GM12878 (cell line): ENCODE results near the gene NEK5.

Experiments
- BCL11A ChIP-seq: IDR thresholded peaks from 2 replicates; pipeline ENCODE4 v1.6.1; 2011; ENCODE audit warnings: low read depth, low read length
- MYB ChIP-seq: fragments of 150-350 bp; IDR thresholded peaks from 2 replicates; pipeline ENCODE4 v1.6.1; 2014; ENCODE audit warnings: mild to moderate bottlenecking, low read depth, low read length, borderline replicate concordance
- POLR2A ChIP-seq: IDR thresholded peaks from 2 replicates; pipeline ENCODE4 v1.6.1; 2011; ENCODE audit warnings: low read depth, mild to moderate bottlenecking, low read length
- POLR2AphosphoS2 ChIP-seq: IDR thresholded peaks from 2 replicates; pipeline ENCODE4 v1.6.1; 2011; ENCODE audit warnings: low read depth, mild to moderate bottlenecking, low read length, improper control_type of control experiment, moderate library complexity
- RAD21 ChIP-seq: IDR thresholded peaks from 2 replicates; pipeline ENCODE4 v1.6.1; 2011; ENCODE audit warnings: mild to moderate bottlenecking, low read depth, low read length, moderate library complexity; ENCODE audit not compliant: insufficient read depth
- TAF1 ChIP-seq: IDR thresholded peaks from 2 replicates; pipeline ENCODE4 v1.6.1; 2011; ENCODE audit warnings: mild to moderate bottlenecking, low read depth, low read length, borderline replicate concordance
- TBL1XR1 ChIP-seq: IDR thresholded peaks from 2 replicates; pipeline ENCODE4 v1.6.1; 2012; ENCODE audit warnings: low read depth, low read length, improper control_type of control experiment
- ZNF207 ChIP-seq: fragments of 450-650 bp; IDR thresholded peaks from 2 replicates; pipeline ENCODE4 v1.6.1; 2014; ENCODE audit warnings: antibody characterized with exemption, mild to moderate bottlenecking, borderline replicate concordance
- ZNF274 ChIP-seq: IDR thresholded peaks from one replicate; pipeline ENCODE4 v1.8.0; 2011; ENCODE audit not compliant: insufficient read length, insufficient read depth
- TF ChIP-seq, protein P1 (sequence below): IDR thresholded peaks from 2 replicates; pipeline ENCODE4 v1.6.1; 2012; ENCODE audit warnings: improper control_type of control experiment, low read depth, low read length; ENCODE audit not compliant: insufficient replicate concordance
- TF ChIP-seq, protein P2 (sequence below): fragments of 450-650 bp; IDR thresholded peaks from 2 replicates; pipeline ENCODE4 v1.6.1; 2016; ENCODE audit warnings: mild to moderate bottlenecking
- TF ChIP-seq, protein P3 (sequence below), 3 experiments: IDR thresholded peaks in 2 of 3; conservative IDR thresholded peaks in 1 of 3; 2 replicates each; pipeline ENCODE4 v1.5.1; 2011; ENCODE audit warnings: low read depth in 3 of 3, low read length in 3 of 3, mild to moderate bottlenecking in 3 of 3, control low read depth in 2 of 3, moderate library complexity in 2 of 3, inconsistent platforms in 1 of 3, mixed read lengths in 1 of 3; ENCODE audit not compliant: control insufficient read depth in 2 of 3, insufficient read depth in 1 of 3; ENCODE audit errors: extremely low read depth in 1 of 3
- TF ChIP-seq, protein P4 (sequence below): IDR thresholded peaks from 2 replicates; pipeline ENCODE4 v1.6.1; 2012; ENCODE audit warnings: mild to moderate bottlenecking, low read depth, low read length

DNA sequence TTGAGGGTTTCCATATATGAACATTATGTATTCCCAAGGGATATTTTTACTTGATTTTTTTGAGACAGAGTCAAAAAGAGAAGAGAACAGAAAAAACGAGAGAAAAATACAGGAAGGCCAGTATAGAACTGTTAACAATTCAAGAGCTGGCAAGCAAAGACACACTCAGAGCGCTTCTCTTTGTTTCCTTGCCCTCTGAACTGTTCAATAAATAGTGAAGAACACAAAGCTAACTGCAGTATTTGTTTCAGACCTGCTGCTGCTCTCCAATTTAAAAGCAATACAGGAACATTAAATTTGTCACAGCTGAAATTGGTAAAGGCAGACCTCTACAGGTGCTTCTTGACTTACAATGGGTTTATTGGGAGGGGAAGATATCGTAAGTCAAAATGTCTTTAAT, 44.5 kb upstream of the NEK5 start:
- TF ChIP-seq TAF1 (no peak), ZNF207 (no peak), POLR2AphosphoS2 (no peak), MYB (no peak), ZNF274 (no peak), BCL11A (no peak), POLR2A (no peak), TBL1XR1 (no peak), RAD21 (no peak)
- TF ChIP-seq, protein P1, sequence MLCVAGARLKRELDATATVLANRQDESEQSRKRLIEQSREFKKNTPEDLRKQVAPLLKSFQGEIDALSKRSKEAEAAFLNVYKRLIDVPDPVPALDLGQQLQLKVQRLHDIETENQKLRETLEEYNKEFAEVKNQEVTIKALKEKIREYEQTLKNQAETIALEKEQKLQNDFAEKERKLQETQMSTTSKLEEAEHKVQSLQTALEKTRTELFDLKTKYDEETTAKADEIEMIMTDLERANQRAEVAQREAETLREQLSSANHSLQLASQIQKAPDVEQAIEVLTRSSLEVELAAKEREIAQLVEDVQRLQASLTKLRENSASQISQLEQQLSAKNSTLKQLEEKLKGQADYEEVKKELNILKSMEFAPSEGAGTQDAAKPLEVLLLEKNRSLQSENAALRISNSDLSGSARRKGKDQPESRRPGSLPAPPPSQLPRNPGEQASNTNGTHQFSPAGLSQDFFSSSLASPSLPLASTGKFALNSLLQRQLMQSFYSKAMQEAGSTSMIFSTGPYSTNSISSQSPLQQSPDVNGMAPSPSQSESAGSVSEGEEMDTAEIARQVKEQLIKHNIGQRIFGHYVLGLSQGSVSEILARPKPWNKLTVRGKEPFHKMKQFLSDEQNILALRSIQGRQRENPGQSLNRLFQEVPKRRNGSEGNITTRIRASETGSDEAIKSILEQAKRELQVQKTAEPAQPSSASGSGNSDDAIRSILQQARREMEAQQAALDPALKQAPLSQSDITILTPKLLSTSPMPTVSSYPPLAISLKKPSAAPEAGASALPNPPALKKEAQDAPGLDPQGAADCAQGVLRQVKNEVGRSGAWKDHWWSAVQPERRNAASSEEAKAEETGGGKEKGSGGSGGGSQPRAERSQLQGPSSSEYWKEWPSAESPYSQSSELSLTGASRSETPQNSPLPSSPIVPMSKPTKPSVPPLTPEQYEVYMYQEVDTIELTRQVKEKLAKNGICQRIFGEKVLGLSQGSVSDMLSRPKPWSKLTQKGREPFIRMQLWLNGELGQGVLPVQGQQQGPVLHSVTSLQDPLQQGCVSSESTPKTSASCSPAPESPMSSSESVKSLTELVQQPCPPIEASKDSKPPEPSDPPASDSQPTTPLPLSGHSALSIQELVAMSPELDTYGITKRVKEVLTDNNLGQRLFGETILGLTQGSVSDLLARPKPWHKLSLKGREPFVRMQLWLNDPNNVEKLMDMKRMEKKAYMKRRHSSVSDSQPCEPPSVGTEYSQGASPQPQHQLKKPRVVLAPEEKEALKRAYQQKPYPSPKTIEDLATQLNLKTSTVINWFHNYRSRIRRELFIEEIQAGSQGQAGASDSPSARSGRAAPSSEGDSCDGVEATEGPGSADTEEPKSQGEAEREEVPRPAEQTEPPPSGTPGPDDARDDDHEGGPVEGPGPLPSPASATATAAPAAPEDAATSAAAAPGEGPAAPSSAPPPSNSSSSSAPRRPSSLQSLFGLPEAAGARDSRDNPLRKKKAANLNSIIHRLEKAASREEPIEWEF = no peak
- TF ChIP-seq, protein P2, sequence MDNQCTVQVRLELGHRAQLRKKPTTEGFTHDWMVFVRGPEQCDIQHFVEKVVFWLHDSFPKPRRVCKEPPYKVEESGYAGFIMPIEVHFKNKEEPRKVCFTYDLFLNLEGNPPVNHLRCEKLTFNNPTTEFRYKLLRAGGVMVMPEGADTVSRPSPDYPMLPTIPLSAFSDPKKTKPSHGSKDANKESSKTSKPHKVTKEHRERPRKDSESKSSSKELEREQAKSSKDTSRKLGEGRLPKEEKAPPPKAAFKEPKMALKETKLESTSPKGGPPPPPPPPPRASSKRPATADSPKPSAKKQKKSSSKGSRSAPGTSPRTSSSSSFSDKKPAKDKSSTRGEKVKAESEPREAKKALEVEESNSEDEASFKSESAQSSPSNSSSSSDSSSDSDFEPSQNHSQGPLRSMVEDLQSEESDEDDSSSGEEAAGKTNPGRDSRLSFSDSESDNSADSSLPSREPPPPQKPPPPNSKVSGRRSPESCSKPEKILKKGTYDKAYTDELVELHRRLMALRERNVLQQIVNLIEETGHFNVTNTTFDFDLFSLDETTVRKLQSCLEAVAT = no peak
- TF ChIP-seq, protein P3, sequence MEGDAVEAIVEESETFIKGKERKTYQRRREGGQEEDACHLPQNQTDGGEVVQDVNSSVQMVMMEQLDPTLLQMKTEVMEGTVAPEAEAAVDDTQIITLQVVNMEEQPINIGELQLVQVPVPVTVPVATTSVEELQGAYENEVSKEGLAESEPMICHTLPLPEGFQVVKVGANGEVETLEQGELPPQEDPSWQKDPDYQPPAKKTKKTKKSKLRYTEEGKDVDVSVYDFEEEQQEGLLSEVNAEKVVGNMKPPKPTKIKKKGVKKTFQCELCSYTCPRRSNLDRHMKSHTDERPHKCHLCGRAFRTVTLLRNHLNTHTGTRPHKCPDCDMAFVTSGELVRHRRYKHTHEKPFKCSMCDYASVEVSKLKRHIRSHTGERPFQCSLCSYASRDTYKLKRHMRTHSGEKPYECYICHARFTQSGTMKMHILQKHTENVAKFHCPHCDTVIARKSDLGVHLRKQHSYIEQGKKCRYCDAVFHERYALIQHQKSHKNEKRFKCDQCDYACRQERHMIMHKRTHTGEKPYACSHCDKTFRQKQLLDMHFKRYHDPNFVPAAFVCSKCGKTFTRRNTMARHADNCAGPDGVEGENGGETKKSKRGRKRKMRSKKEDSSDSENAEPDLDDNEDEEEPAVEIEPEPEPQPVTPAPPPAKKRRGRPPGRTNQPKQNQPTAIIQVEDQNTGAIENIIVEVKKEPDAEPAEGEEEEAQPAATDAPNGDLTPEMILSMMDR (IDR thresholded peaks at IDR 0.05 in 2 of 3, conservative IDR thresholded peaks at IDR 0.05 in 1 of 3; ENCODE audit: control insufficient read depth in 2 of 3, extremely low read depth in 1 of 3, insufficient read depth in 1 of 3, low read depth in 3 of 3, low read length in 3 of 3) = no peak
- TF ChIP-seq, protein P4, sequence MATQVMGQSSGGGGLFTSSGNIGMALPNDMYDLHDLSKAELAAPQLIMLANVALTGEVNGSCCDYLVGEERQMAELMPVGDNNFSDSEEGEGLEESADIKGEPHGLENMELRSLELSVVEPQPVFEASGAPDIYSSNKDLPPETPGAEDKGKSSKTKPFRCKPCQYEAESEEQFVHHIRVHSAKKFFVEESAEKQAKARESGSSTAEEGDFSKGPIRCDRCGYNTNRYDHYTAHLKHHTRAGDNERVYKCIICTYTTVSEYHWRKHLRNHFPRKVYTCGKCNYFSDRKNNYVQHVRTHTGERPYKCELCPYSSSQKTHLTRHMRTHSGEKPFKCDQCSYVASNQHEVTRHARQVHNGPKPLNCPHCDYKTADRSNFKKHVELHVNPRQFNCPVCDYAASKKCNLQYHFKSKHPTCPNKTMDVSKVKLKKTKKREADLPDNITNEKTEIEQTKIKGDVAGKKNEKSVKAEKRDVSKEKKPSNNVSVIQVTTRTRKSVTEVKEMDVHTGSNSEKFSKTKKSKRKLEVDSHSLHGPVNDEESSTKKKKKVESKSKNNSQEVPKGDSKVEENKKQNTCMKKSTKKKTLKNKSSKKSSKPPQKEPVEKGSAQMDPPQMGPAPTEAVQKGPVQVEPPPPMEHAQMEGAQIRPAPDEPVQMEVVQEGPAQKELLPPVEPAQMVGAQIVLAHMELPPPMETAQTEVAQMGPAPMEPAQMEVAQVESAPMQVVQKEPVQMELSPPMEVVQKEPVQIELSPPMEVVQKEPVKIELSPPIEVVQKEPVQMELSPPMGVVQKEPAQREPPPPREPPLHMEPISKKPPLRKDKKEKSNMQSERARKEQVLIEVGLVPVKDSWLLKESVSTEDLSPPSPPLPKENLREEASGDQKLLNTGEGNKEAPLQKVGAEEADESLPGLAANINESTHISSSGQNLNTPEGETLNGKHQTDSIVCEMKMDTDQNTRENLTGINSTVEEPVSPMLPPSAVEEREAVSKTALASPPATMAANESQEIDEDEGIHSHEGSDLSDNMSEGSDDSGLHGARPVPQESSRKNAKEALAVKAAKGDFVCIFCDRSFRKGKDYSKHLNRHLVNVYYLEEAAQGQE = no peak
